Mesendoderm (in vitro differentiated cells): ENCODE results near the gene NCLN.

Experiments used
- DNase-seq: peaks from one replicate; pipeline ENCODE4 v3.0.0; 2013
- H2AK5ac ChIP-seq: 2 replicates; pipeline ENCODE4 v1.6.1; 2013; ENCODE audit warnings: low read length, inconsistent platforms
- H2BK120ac ChIP-seq: 2 replicates; pipeline ENCODE4 v1.6.1; 2013; ENCODE audit warnings: low read depth, mild to moderate bottlenecking, low read length, moderate library complexity, mixed read lengths
- H2BK15ac ChIP-seq: replicated peaks from 2 replicates; pipeline ENCODE4 v1.6.1; 2013; ENCODE audit warnings: low read depth, mild to moderate bottlenecking, moderate library complexity
- H2BK5ac ChIP-seq: 2 replicates; pipeline ENCODE4 v1.6.1; 2013; ENCODE audit warnings: low read length, inconsistent platforms
- H3K18ac ChIP-seq: 2 replicates; pipeline ENCODE4 v1.6.1; 2013; ENCODE audit warnings: mild to moderate bottlenecking, low read length, mixed read lengths
- H3K23ac ChIP-seq: one replicate; pipeline ENCODE4 v1.6.1; 2013; ENCODE audit warnings: low read length
- H3K27ac ChIP-seq: 2 replicates; pipeline ENCODE4 v1.5.1; 2013; ENCODE audit warnings: low read depth, mild to moderate bottlenecking, inconsistent platforms, low read length, moderate library complexity
- H3K27me3 ChIP-seq: 2 replicates; pipeline ENCODE4 v1.6.1; 2013; ENCODE audit warnings: low read length, control low read depth, mild to moderate bottlenecking, inconsistent platforms; ENCODE audit not compliant: insufficient read depth, poor library complexity
- H3K36me3 ChIP-seq: 2 replicates; pipeline ENCODE4 v1.6.1; 2013; ENCODE audit warnings: low read length, inconsistent platforms; ENCODE audit not compliant: control insufficient read depth, insufficient read depth
- H3K4ac ChIP-seq: one replicate; pipeline ENCODE4 v1.6.1; 2013; ENCODE audit warnings: low read depth, mild to moderate bottlenecking, low read length, moderate library complexity
- H3K4me1 ChIP-seq: 2 replicates; pipeline ENCODE4 v1.6.1; 2013; ENCODE audit warnings: low read depth, low read length, inconsistent platforms; ENCODE audit not compliant: control insufficient read depth
- H3K4me2 ChIP-seq: 2 replicates; pipeline ENCODE4 v1.6.1; 2013; ENCODE audit warnings: low read length
- H3K4me3 ChIP-seq: 2 replicates; pipeline ENCODE4 v1.5.1; 2013; ENCODE audit warnings: mild to moderate bottlenecking, low read length
- H3K56ac ChIP-seq: one replicate; pipeline ENCODE4 v1.6.1; 2013; ENCODE audit warnings: low read length
- H3K79me1 ChIP-seq: 2 replicates; pipeline ENCODE4 v1.6.1; 2013; ENCODE audit warnings: low read length, inconsistent platforms
- H3K79me2 ChIP-seq: 2 replicates; pipeline ENCODE4 v1.6.1; 2013; ENCODE audit warnings: mild to moderate bottlenecking, low read length; ENCODE audit not compliant: control insufficient read depth, insufficient read depth
- H3K9ac ChIP-seq: 2 replicates; pipeline ENCODE4 v1.6.1; 2013; ENCODE audit warnings: low read length, inconsistent platforms
- H4K5ac ChIP-seq: one replicate; pipeline ENCODE4 v1.6.1; 2013; ENCODE audit warnings: low read length
- H4K8ac ChIP-seq: one replicate; pipeline ENCODE4 v1.6.1; 2013; ENCODE audit warnings: low read depth, mild to moderate bottlenecking, control low read depth, low read length, moderate library complexity
- WGBS: extraction: QIAGEN DNeasy Blood & Tissue Kit; methylation state at CpG from one replicate; pipeline ENCODE4 v1.1.7; 2013; ENCODE audit warnings: low lambda C conversion rate, missing lambda C conversion rate; ENCODE audit not compliant: insufficient coverage; ENCODE audit errors: extremely low coverage; 5-methylcytosine and 5-hydroxymethylcytosine counted together

NCLN gene

DNA sequence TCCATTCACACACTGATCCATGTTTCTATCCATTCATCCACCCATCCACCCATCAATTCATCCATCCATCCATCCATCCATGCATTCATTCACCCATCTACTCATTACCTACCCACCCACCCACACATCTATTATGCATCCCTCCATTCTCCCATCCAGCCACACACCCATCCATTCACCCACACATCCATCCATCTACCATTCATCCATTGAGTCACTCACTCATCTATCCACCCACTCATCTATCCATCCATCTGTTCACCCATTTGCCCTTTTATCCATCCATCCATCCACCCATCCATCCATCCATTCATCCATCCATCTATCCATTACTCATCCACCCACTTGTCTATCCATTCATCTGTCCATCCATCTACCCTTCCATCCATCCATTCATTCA is 68.8 kb downstream of the NCLN start:
- Histone ChIP-seq H3K36me3 (no peaks in the 10 kb centered on the region), H3K27me3 (no peaks in the 10 kb centered on the region), H2BK120ac (no peak overlapping the region), H3K18ac (no peak overlapping the region), H2BK15ac (no peak overlapping the region), H3K9ac (no peak overlapping the region), H2AK5ac (no peak overlapping the region), H3K79me1 (no peaks in the 10 kb centered on the region), H3K79me2 (no peaks in the 10 kb centered on the region), H3K56ac (no peak overlapping the region), H3K4me2 (no peak overlapping the region), H2BK5ac (no peak overlapping the region), H3K4me3 (no peak overlapping the region), H3K27ac (no peak overlapping the region), H4K8ac (no peak overlapping the region), H4K5ac (no peak overlapping the region), H3K4me1 (no peaks in the 10 kb centered on the region), H3K23ac (no peak overlapping the region), H3K4ac (no peak overlapping the region)
- no peak for DNase-seq

DNA sequence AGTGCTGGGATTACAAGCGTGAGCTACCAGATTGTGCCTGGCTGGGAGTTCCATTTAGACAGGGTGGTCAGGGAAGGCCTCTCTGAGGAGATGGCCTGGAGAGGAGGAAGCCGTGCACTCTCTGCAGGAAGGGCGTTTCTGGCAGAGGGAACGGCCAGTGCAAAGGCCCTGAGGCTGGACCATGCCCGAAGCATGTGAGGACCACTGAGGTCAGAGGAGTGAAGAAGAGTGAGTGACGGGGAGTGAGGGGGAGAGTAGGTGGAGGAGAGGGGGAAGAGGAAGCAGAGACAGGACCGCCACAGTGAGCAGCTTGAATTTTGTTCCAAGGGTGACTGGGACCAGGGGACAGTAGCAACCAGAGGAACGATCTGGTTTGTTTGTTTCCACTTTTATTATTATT is 71.3 kb downstream of the NCLN start:
- no peak overlapping the region for H3K9ac ChIP-seq
- H3K79me1 ChIP-seq, result no peaks in the 10 kb centered on the region
- H3K27me3 ChIP-seq, result no peaks in the 10 kb centered on the region
- H3K56ac ChIP-seq, result no peak overlapping the region
- H3K4ac ChIP-seq, result no peak overlapping the region
- no peak overlapping the region for H3K18ac ChIP-seq
- no peak overlapping the region for H3K27ac ChIP-seq
- H2BK15ac ChIP-seq, result no peak overlapping the region
- no peak overlapping the region for H3K4me3 ChIP-seq
- H2BK5ac ChIP-seq, result no peak overlapping the region
- no peaks in the 10 kb centered on the region for H3K79me2 ChIP-seq
- H3K36me3 ChIP-seq, result no peaks in the 10 kb centered on the region
- H3K4me2 ChIP-seq, result no peak overlapping the region
- no peak overlapping the region for H3K23ac ChIP-seq
- no CpG with 5 or more reads among the region's 8 CpGs for WGBS
- no peak overlapping the region for H2AK5ac ChIP-seq
- H4K5ac ChIP-seq, result no peak overlapping the region
- no peak overlapping the region for H4K8ac ChIP-seq
- H2BK120ac ChIP-seq, result no peak overlapping the region
- H3K4me1 ChIP-seq, result no peaks in the 10 kb centered on the region
- no peak for DNase-seq
